Astrocyte (in vitro differentiated cells and primary cell): ENCODE data around the gene NRBP1. TPM values are rescaled to one million over a fixed set of nuclear protein-coding genes. Genes with fewer than 3 reads are reported as not detected.

Experiments
- DNase-seq: peaks from one replicate; pipeline ENCODE4 v3.0.0-alpha.2; 2010; ENCODE audit warnings: low read depth
- FAIRE-seq: peaks from 2 replicates; lab custom pipeline; 2011; peaks lifted over from hg19 to GRCh38; lab: Jason Lieb, UNC
- H2AFZ ChIP-seq: 2 replicates; pipeline ENCODE4 v1.6.0; 2012; ENCODE audit warnings: low read depth, low read length, inconsistent platforms
- H3K27ac ChIP-seq: 2 replicates; pipeline ENCODE4 v1.5.1; 2011; ENCODE audit warnings: low read depth, low read length, inconsistent platforms
- H3K27me3 ChIP-seq: 2 replicates; pipeline ENCODE4 v1.6.0; 2011; ENCODE audit warnings: low read length, inconsistent platforms; ENCODE audit not compliant: insufficient read depth
- H3K36me3 ChIP-seq: 2 replicates; pipeline ENCODE4 v1.5.1; 2011; ENCODE audit warnings: low read length, inconsistent platforms; ENCODE audit not compliant: insufficient read depth
- H3K4me1 ChIP-seq: 2 replicates; pipeline ENCODE4 v1.5.1; 2011; ENCODE audit warnings: low read length, inconsistent platforms; ENCODE audit not compliant: insufficient read depth
- H3K4me2 ChIP-seq: 2 replicates; pipeline ENCODE4 v1.6.0; 2012; ENCODE audit warnings: low read length, inconsistent platforms
- H3K4me3 ChIP-seq: 2 replicates; pipeline ENCODE4 v1.5.1; 2011; ENCODE audit warnings: low read depth, mild to moderate bottlenecking, low read length, inconsistent platforms; ENCODE audit not compliant: insufficient read depth
- H3K79me2 ChIP-seq: 2 replicates; pipeline ENCODE4 v1.6.0; 2012; ENCODE audit warnings: mild to moderate bottlenecking, low read length, inconsistent platforms; ENCODE audit not compliant: insufficient read depth
- H3K9ac ChIP-seq: 2 replicates; pipeline ENCODE4 v1.6.0; 2012; ENCODE audit warnings: mild to moderate bottlenecking, low read length, inconsistent platforms
- H3K9me3 ChIP-seq: 2 replicates; pipeline ENCODE4 v1.5.1; 2012; ENCODE audit warnings: low read depth, mild to moderate bottlenecking, low read length, inconsistent platforms; ENCODE audit not compliant: insufficient read depth
- H4K20me1 ChIP-seq: 2 replicates; pipeline ENCODE4 v1.6.0; 2012; ENCODE audit warnings: low read length, inconsistent platforms; ENCODE audit not compliant: insufficient read depth
- H3K27ac Mint-ChIP-seq: one replicate; pipeline ENCODE4 v1.8.0; 2021; ENCODE audit warnings: mild to moderate bottlenecking, mixed read lengths; ENCODE audit not compliant: unreplicated experiment
- H3K27me3 Mint-ChIP-seq: one replicate; pipeline ENCODE4 v1.8.0; 2021; ENCODE audit warnings: low read depth, mixed read lengths; ENCODE audit not compliant: unreplicated experiment
- H3K36me3 Mint-ChIP-seq: one replicate; pipeline ENCODE4 v1.8.0; 2021; ENCODE audit warnings: low read depth, mixed read lengths; ENCODE audit not compliant: unreplicated experiment
- H3K4me1 Mint-ChIP-seq: one replicate; pipeline ENCODE4 v1.8.0; 2021; ENCODE audit warnings: low read depth, mixed read lengths; ENCODE audit not compliant: unreplicated experiment
- H3K4me3 Mint-ChIP-seq: one replicate; pipeline ENCODE4 v1.8.0; 2021; ENCODE audit warnings: mild to moderate bottlenecking, moderate library complexity, mixed read lengths; ENCODE audit not compliant: unreplicated experiment
- H3K9me3 Mint-ChIP-seq: one replicate; pipeline ENCODE4 v1.8.0; 2021; ENCODE audit warnings: mild to moderate bottlenecking, mixed read lengths; ENCODE audit not compliant: unreplicated experiment
- CTCF ChIP-seq: IDR thresholded peaks from 2 replicates; pipeline ENCODE4 v1.5.1; 2011; ENCODE audit warnings: low read depth, mild to moderate bottlenecking, inconsistent platforms, low read length, moderate library complexity; ENCODE audit not compliant: insufficient read depth
- EZH2 ChIP-seq: IDR thresholded peaks from 2 replicates; pipeline ENCODE4 v1.6.1; 2012; ENCODE audit warnings: mild to moderate bottlenecking, low read length, inconsistent platforms; ENCODE audit not compliant: insufficient read depth
- total RNA-seq: library from RNA; stranded (reverse); gene quantifications from 2 replicates; pipeline ENCODE4 v1.2.1, GENCODE V29; 2021

Gene NRBP1
- total RNA-seq, 1 donor from 2014 or later: 127 TPM

- Histone ChIP-seq H3K9me3 (no peaks in the 10 kb centered on the region), H3K4me3 (no peak overlapping the region), H3K27ac (no peak overlapping the region), H4K20me1 (peaks cover 70% of the 10 kb centered on the region), H2AFZ (no peak overlapping the region), H3K36me3 (peaks cover 55% of the 10 kb centered on the region), H3K9ac (no peak overlapping the region), H3K79me2 (peaks cover 34% of the 10 kb centered on the region), H3K4me1 (peaks cover 8% of the 10 kb centered on the region), H3K27me3 (no peaks in the 10 kb centered on the region), H3K4me2 (no peak overlapping the region)
- Mint-ChIP-seq H3K9me3 (no peaks in the 10 kb centered on the region), H3K4me1 (peaks cover 6% of the 10 kb centered on the region), H3K4me3 (no peak overlapping the region), H3K27ac (no peak overlapping the region), H3K36me3 (peaks cover 20% of the 10 kb centered on the region), H3K27me3 (no peaks in the 10 kb centered on the region)
- DNase-seq (no peak), FAIRE-seq (no peak)
- TF ChIP-seq EZH2 (no peak), CTCF (no peak)
Measured at GRCh38 chr2:27435628-27436027, 7.2 kb downstream of the NRBP1 start.

DNA sequence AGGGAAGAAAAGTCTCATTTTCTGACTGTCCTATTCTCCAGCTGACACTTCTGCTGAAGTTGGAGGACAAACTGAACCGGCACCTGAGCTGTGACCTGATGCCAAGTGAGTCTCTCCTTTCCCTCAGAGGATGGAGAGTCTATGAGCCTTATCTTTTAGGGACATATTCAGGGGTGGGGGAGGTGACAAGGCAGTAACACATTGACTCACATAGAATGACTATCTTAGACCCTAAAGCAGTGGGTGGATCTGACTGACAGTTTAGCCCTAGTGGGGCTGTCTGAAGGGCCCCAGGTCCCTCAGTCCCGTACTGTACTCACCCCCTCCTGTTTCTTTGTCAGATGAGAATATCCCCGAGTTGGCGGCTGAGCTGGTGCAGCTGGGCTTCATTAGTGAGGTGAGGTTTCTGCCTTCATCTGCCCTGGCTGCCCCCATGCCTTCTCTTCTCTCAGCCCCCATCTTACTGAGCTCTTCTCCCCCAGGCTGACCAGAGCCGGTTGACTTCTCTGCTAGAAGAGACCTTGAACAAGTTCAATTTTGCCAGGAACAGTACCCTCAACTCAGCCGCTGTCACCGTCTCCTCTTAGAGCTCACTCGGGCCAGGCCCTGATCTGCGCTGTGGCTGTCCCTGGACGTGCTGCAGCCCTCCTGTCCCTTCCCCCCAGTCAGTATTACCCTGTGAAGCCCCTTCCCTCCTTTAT, 12.9 kb downstream of the NRBP1 start:
- H3K27me3 Mint-ChIP-seq: no peaks in the 10 kb centered on the region
- H3K27ac Mint-ChIP-seq: no peak overlapping the region
- no peaks in the 10 kb centered on the region for H3K27me3 ChIP-seq
- no peaks in the 10 kb centered on the region for H3K9me3 Mint-ChIP-seq
- peaks cover 25% of the 10 kb centered on the region for H4K20me1 ChIP-seq
- H3K9ac ChIP-seq: no peak overlapping the region
- no peak overlapping the region for H3K4me3 Mint-ChIP-seq
- peaks cover 24% of the 10 kb centered on the region for H3K36me3 Mint-ChIP-seq
- H3K4me3 ChIP-seq: no peak overlapping the region
- FAIRE-seq: no peak
- no peak overlapping the region for H3K27ac ChIP-seq
- H3K9me3 ChIP-seq: no peaks in the 10 kb centered on the region
- TF ChIP-seq CTCF: no peak
- no peak for TF ChIP-seq EZH2
- H3K4me2 ChIP-seq: no peak overlapping the region
- peaks cover 2% of the 10 kb centered on the region for H3K4me1 Mint-ChIP-seq
- H2AFZ ChIP-seq: no peak overlapping the region
- H3K36me3 ChIP-seq: peaks cover 32% of the 10 kb centered on the region
- H3K79me2 ChIP-seq: no peaks in the 10 kb centered on the region
- DNase-seq: no peak
- H3K4me1 ChIP-seq: no peaks in the 10 kb centered on the region
